K562 (cell line): ENCODE data around the gene KIAA1958. TPM values are rescaled to one million over a fixed set of nuclear protein-coding genes. Genes with fewer than 3 reads are reported as not detected.

ENCODE experiments used
- BRD9 ChIP-seq: fragments of 450-650 bp; IDR thresholded peaks from 2 replicates; pipeline ENCODE4 v1.6.1; 2018; ENCODE audit warnings: low read depth; ENCODE audit not compliant: partially characterized antibody
- DPF2 ChIP-seq: fragments of 450-650 bp; IDR thresholded peaks from 2 replicates; pipeline ENCODE4 v1.6.1; 2016
- ID3 ChIP-seq, 2 experiments: fragments of 250-450 bp in 1 of 2; fragments of 450-650 bp in 1 of 2; sonication (Bioruptor Pico) in 1 of 2; IDR thresholded peaks; 2 replicates each; pipeline versions ENCODE4 v1.6.1 to v1.8.0; 2016 to 2021; ENCODE audit warnings: mild to moderate bottlenecking in 2 of 2, moderate library complexity in 2 of 2, missing compliant biosample characterization in 1 of 2, missing genetic modification characterization in 1 of 2
- MLX ChIP-seq, 2 experiments: fragments of 450-650 bp in 1 of 2; sonication (generic) in 1 of 2; formaldehyde crosslinking; conservative IDR thresholded peaks; 2 replicates each; pipeline versions ENCODE4 v1.4.0 to v1.8.1; 2020 to 2022; ENCODE audit warnings: mild to moderate bottlenecking in 1 of 2, missing genetic modification reagents in 1 of 2
- MNT ChIP-seq, 2 experiments: fragments of 450-650 bp; conservative IDR thresholded peaks; 2 replicates each; pipeline ENCODE4 v1.6.1; 2017; ENCODE audit warnings: mild to moderate bottlenecking in 2 of 2, moderate library complexity in 2 of 2
- NFYB ChIP-seq: IDR thresholded peaks from 2 replicates; pipeline ENCODE4 v1.6.1; 2011; ENCODE audit warnings: mild to moderate bottlenecking, moderate library complexity; ENCODE audit not compliant: insufficient read length; ENCODE audit errors: extremely low read depth
- POLR2H ChIP-seq: IDR thresholded peaks from 2 replicates; pipeline ENCODE4 v1.6.1; 2016; ENCODE audit warnings: missing genetic modification characterization, low read depth, mild to moderate bottlenecking, control low read depth, missing compliant biosample characterization, moderate library complexity
- STAT5A ChIP-seq: IDR thresholded peaks from 2 replicates; pipeline ENCODE4 v1.6.1; 2012; ENCODE audit warnings: low read length, inconsistent platforms, borderline replicate concordance
- SUPT5H ChIP-seq: fragments of 450-650 bp; IDR thresholded peaks from 2 replicates; pipeline ENCODE4 v1.6.1; 2016
- TEAD2 ChIP-seq: fragments of 450-650 bp; IDR thresholded peaks from 2 replicates; pipeline ENCODE4 v1.6.1; 2016; ENCODE audit warnings: missing genetic modification characterization, control low read depth, missing compliant biosample characterization
- TRIM24 ChIP-seq, 2 experiments: fragments of 450-650 bp; IDR thresholded peaks; 2 replicates each; pipeline ENCODE4 v1.6.1; 2016
- ZBTB40 ChIP-seq, 2 experiments: fragments of 450-650 bp in 1 of 2; sonication (generic) in 1 of 2; formaldehyde crosslinking in 1 of 2; IDR thresholded peaks; 2 replicates each; pipeline versions ENCODE4 v1.7.1 to v1.9.0; 2016 to 2022; ENCODE audit warnings: inconsistent platforms in 1 of 2, mild to moderate bottlenecking in 1 of 2, missing genetic modification reagents in 1 of 2
- ZFP36 ChIP-seq: fragments of 150-350 bp; IDR thresholded peaks from 2 replicates; pipeline ENCODE4 v1.6.1; 2018; ENCODE audit warnings: low read length, low read depth; ENCODE audit not compliant: partially characterized antibody
- ZNF197 ChIP-seq: fragments of 200-800 bp; sonication (Bioruptor generic); IDR thresholded peaks from 2 replicates; pipeline ENCODE4 v1.6.1; 2016; ENCODE audit warnings: low read depth, missing genetic modification characterization, missing compliant biosample characterization
- ZNF239 ChIP-seq: fragments of 250-450 bp; sonication (Bioruptor Pico); IDR thresholded peaks from 2 replicates; pipeline ENCODE4 v1.4.0; 2020; ENCODE audit warnings: mild to moderate bottlenecking
- ZNF347 ChIP-seq: fragments of 450-650 bp; formaldehyde crosslinking; IDR thresholded peaks from 2 replicates; pipeline ENCODE4 v1.4.0; 2020; ENCODE audit warnings: low read depth, mild to moderate bottlenecking, moderate library complexity
- polyA plus RNA-seq, 8 experiments: library from polyadenylated mRNA; depleted of rRNA in 4 of 8; stranded (reverse) in 5 of 8; unstranded in 3 of 8; fragments of >200 nt; fragmentation: Nextera tagmentation in 2 of 8; fragmentation: Illumina TruSeq in 1 of 8; extraction: Ambion mirVana in 2 of 8; extraction: Trizol in 1 of 8; gene quantifications; 2 replicates each; pipeline versions ENCODE4 v1.2.1 to v1.2.3, GENCODE V29; 2011 to 2014; ENCODE audit warnings: inconsistent platforms in 1 of 8, missing spikeins in 1 of 8
- total RNA-seq, 7 experiments: library from RNA; depleted of rRNA in 6 of 7; stranded (reverse); fragments of >200 nt in 6 of 7; fragmentation: Illumina TruSeq in 2 of 7; extraction: Trizol in 2 of 7; gene quantifications; 2 replicates each; pipeline versions ENCODE4 v1.2.1 to v1.2.3, GENCODE V29; 2011 to 2021; ENCODE audit warnings: low replicate concordance in 1 of 7

Gene KIAA1958
- total and polyA plus RNA-seq, 9 of the 15 experiments (the other 6 are each of a cell fraction or from before 2014, with no cell fraction given): 1.1 to 16.0 (median 10.1) TPM

- no peak for TF ChIP-seq MNT (conservative IDR thresholded peaks at IDR 0.05)
- TF ChIP-seq MLX (CRISPR knock-in tag; conservative IDR thresholded peaks at IDR 0.05): no peak
- no peak for TF ChIP-seq ZNF347 (CRISPR knock-in tag)
- no peak for TF ChIP-seq SUPT5H
- TF ChIP-seq ZFP36: no peak
- no peak for TF ChIP-seq ZNF239 (CRISPR knock-in tag)
- TF ChIP-seq BRD9: peak; percentile 31
- no peak; the same call in 1 of the 2 replicates for TF ChIP-seq STAT5A
- no peak for TF ChIP-seq POLR2H (tag)
- 0 out of 4 replicates have a peak, but pooled peaks of 1 of the 2 experiments have one; percentile 16 for TF ChIP-seq TRIM24 (IDR thresholded peaks at IDR 0.05)
- no peak for TF ChIP-seq TEAD2 (tag)
- TF ChIP-seq ID3 (CRISPR knock-in tag; IDR thresholded peaks at IDR 0.05): no peak
- TF ChIP-seq ID3 (tag; IDR thresholded peaks at IDR 0.05): no peak
- no peak for TF ChIP-seq ZNF197
- TF ChIP-seq DPF2: peak; percentile 87
- TF ChIP-seq NFYB: no peak
- peak; percentile 38; the same call in 1 of the 2 replicates for TF ChIP-seq ZBTB40 (IDR thresholded peaks at IDR 0.05)
- TF ChIP-seq ZBTB40 (CRISPR knock-in tag; IDR thresholded peaks at IDR 0.05): no peak
These were observed 2.5 kb downstream of the KIAA1958 start (continued) for GRCh38 chr9:112489039-112489546.
